ENCODE results near the gene IL17REL. TPM values are rescaled to one million over a fixed set of nuclear protein-coding genes. Genes with fewer than 3 reads are reported as not detected.

Gene IL17REL
- total and polyA plus RNA-seq, 2 of the 13 experiments (the other 11 are each of a cell fraction or from before 2014, with no cell fraction given) = not detected

GRCh38 chr22:49951986-49952896 lies 60.3 kb downstream of the IL17REL start (continued):
- no peak for TF ChIP-seq NFAT5 (CRISPR knock-in tag; IDR thresholded peaks at IDR 0.05)
- no peak for TF ChIP-seq ZNF709 (CRISPR knock-in tag; IDR thresholded peaks at IDR 0.05)
- peak; percentile 60; the same call in 1 of the 2 replicates for TF ChIP-seq MIER3 (CRISPR knock-in tag; IDR thresholded peaks at IDR 0.05; ENCODE audit: borderline replicate concordance)
- TF ChIP-seq KDM2A (CRISPR knock-in tag; IDR thresholded peaks at IDR 0.05; ENCODE audit: borderline replicate concordance, low read depth) = peak; percentile 34; the same call in 1 of the 2 replicates
- 0 out of 2 replicates have a peak, but pooled peaks have one; percentile 35 for TF ChIP-seq ZFYVE20 (CRISPR knock-in tag; IDR thresholded peaks at IDR 0.05; ENCODE audit: borderline replicate concordance, low read depth)
- TF ChIP-seq ZFP1 (CRISPR knock-in tag; IDR thresholded peaks at IDR 0.05) = peak; percentile 61; the same call in 1 of the 2 replicates
- peak; percentile 43; the same call in 1 of the 2 replicates for TF ChIP-seq ERF (CRISPR knock-in tag; IDR thresholded peaks at IDR 0.05)
- TF ChIP-seq ZNF552 (CRISPR knock-in tag; IDR thresholded peaks at IDR 0.05; ENCODE audit: borderline replicate concordance) = no peak
- 0 out of 2 replicates have a peak, but pooled peaks have one; percentile 36 for TF ChIP-seq MEIS2 (CRISPR knock-in tag; IDR thresholded peaks at IDR 0.05)
- TF ChIP-seq FOXA1 (IDR thresholded peaks at IDR 0.05) = no peak
- 0 out of 2 replicates have a peak, but pooled peaks have one; percentile 8 for TF ChIP-seq FOXA1 (CRISPR knock-in tag; IDR thresholded peaks at IDR 0.05)
- peak; percentile 94 for TF ChIP-seq ZBTB43 (CRISPR knock-in tag; conservative IDR thresholded peaks at IDR 0.05)
- peak; percentile 87 for TF ChIP-seq ZNF18 (CRISPR knock-in tag; IDR thresholded peaks at IDR 0.05; ENCODE audit: insufficient replicate concordance)
- TF ChIP-seq KDM5B (CRISPR knock-in tag; IDR thresholded peaks at IDR 0.05; ENCODE audit: borderline replicate concordance) = peak; percentile 62; the same call in 1 of the 2 replicates
- peak; percentile 55; the same call in 1 of the 2 replicates for TF ChIP-seq CHD4 (IDR thresholded peaks at IDR 0.05; ENCODE audit: borderline replicate concordance, low read length)
- 0 out of 2 replicates have a peak, but pooled peaks have one; percentile 44 for TF ChIP-seq ZBTB39 (CRISPR knock-in tag; IDR thresholded peaks at IDR 0.05)
- TF ChIP-seq ZNF550 (CRISPR knock-in tag; IDR thresholded peaks at IDR 0.05; ENCODE audit: borderline replicate concordance) = peak; percentile 30; the same call in 1 of the 2 replicates

All from HepG2 (cell line).